HCT116 (cell line): ENCODE measurements around the gene CBLC.

Experiments
- EGR1 ChIP-seq: IDR thresholded peaks from 2 replicates; pipeline ENCODE4 v1.6.1; 2012; ENCODE audit warnings: low read depth
- POLR2A ChIP-seq: IDR thresholded peaks from 2 replicates; pipeline ENCODE4 v1.7.0; 2011; ENCODE audit warnings: borderline replicate concordance; ENCODE audit not compliant: insufficient read depth, insufficient read length; ENCODE audit errors: extremely low read depth
- POLR2AphosphoS5 ChIP-seq: IDR thresholded peaks from 2 replicates; pipeline ENCODE4 v1.6.1; 2011; ENCODE audit warnings: mild to moderate bottlenecking, low read depth, low read length, moderate library complexity
- SIN3A ChIP-seq: IDR thresholded peaks from 2 replicates; pipeline ENCODE4 v1.6.1; 2012; ENCODE audit warnings: low read depth
- SP1 ChIP-seq: IDR thresholded peaks from 2 replicates; pipeline ENCODE4 v1.6.1; 2012; ENCODE audit warnings: low read depth
- TCF7L2 ChIP-seq: IDR thresholded peaks from 2 replicates; pipeline ENCODE4 v1.7.0; 2011; ENCODE audit warnings: borderline replicate concordance, inconsistent platforms; ENCODE audit not compliant: insufficient read depth, insufficient read length; ENCODE audit errors: extremely low read depth
- TF ChIP-seq, protein P1 (sequence below), 3 experiments: fragments of 200-600 bp in 1 of 3; sonication (generic) in 1 of 3; IDR thresholded peaks in 2 of 3; conservative IDR thresholded peaks in 1 of 3; 2 replicates each; pipeline ENCODE4 v1.5.1; 2012 to 2017; ENCODE audit warnings: low read depth in 2 of 3, low read length in 2 of 3, antibody characterized with exemption in 1 of 3, borderline replicate concordance in 1 of 3, control low read depth in 1 of 3, mild to moderate bottlenecking in 1 of 3, mixed read lengths in 1 of 3, mixed run types in 1 of 3, moderate library complexity in 1 of 3; ENCODE audit not compliant: insufficient read depth in 1 of 3

DNA sequence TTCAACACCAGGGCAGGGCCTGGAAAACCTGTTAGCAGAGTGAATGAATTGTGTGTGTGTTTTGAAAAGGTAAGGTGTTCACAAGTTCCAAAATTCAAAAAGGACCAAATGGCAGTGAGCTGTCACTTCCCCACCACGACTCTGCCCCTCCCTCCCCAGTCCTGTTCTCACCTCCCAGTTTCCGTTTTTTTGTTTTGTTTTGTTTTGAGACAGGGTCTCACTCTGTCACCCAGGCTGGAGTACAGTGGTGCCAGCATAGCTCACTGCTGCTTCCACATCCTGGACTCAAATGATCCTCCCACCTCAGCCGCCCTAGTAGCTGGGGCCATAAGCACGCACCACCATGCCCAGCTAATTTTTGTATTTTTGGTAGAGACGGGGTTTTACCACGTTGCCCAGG is 49.5 kb upstream of the CBLC start:
- TF ChIP-seq, protein P1, sequence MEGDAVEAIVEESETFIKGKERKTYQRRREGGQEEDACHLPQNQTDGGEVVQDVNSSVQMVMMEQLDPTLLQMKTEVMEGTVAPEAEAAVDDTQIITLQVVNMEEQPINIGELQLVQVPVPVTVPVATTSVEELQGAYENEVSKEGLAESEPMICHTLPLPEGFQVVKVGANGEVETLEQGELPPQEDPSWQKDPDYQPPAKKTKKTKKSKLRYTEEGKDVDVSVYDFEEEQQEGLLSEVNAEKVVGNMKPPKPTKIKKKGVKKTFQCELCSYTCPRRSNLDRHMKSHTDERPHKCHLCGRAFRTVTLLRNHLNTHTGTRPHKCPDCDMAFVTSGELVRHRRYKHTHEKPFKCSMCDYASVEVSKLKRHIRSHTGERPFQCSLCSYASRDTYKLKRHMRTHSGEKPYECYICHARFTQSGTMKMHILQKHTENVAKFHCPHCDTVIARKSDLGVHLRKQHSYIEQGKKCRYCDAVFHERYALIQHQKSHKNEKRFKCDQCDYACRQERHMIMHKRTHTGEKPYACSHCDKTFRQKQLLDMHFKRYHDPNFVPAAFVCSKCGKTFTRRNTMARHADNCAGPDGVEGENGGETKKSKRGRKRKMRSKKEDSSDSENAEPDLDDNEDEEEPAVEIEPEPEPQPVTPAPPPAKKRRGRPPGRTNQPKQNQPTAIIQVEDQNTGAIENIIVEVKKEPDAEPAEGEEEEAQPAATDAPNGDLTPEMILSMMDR (IDR thresholded peaks at IDR 0.05 in 2 of 3, conservative IDR thresholded peaks at IDR 0.05 in 1 of 3; ENCODE audit: borderline replicate concordance in 1 of 3, insufficient read depth in 1 of 3, low read depth in 2 of 3, low read length in 2 of 3), result no peak
- TF ChIP-seq EGR1 (no peak), SIN3A (no peak), SP1 (no peak), POLR2AphosphoS5 (no peak), POLR2A (no peak), TCF7L2 (no peak)
